ENCODE data around the gene AMMECR1. TPM values are rescaled to one million over a fixed set of nuclear protein-coding genes. Genes with fewer than 3 reads are reported as not detected.

AMMECR1 gene
- total and polyA plus RNA-seq, 2 of the 8 experiments (the other 6 are each of a cell fraction or from before 2014, with no cell fraction given) = 10.2 to 21.2 TPM

DNA sequence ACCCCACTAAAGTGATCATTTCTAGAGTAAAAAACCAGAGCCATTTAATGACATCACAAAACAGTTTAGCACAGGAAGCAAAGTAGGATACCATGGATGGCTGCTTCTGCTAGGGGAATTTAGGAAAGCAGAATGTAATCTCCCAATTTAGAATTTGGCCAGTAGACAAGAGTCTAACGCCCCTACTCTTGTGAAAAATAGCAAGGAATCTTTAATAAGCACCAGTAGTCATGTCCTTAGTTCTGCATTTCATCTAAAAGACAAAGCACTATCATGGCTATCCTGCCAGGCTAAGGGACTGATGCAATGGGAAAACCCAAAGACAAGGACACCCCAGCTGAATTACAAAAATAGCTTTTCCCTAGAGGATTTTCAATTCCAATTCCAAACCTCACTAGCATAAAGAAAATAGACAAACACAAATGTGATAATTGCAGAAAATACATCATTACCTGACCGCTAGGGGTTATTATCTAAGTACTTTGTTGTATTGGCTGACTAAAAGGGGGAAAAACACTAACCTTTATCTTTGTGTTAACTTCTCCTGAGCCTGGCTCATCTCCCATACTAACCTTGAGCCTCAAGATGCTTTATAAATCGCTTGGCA, 2.6 kb upstream of the AMMECR1 start:
- WGBS, 2 experiments (ENCODE audit: extremely low coverage in 1 of 2, insufficient coverage in 1 of 2, insufficient read length in 1 of 2, insufficient replicate concordance in 2 of 2, low coverage in 1 of 2, low lambda C conversion rate in 2 of 2, missing lambda C conversion rate in 1 of 2) = 35% methylated on average over 3 of the region's 3 CpGs; no CpG with 5 or more reads in 1 of the 2 experiments
- ChIA-PET CTCF (ENCODE audit: partially characterized antibody) (interaction anchor here (1.0 kb wide), 1 partner anchor 9 kb away, joined by 3 read pairs; no protein-coding TSS in a partner anchor), POLR2A (ENCODE audit: partially characterized antibody) (no interaction called here)
- H2AK5ac ChIP-seq (ENCODE audit: low read depth, low read length) = no peak overlapping the region
- no peak overlapping the region for H3K56ac ChIP-seq (replicated peaks; ENCODE audit: insufficient read length, low read depth, low read length)
- no peak overlapping the region for H2BK15ac ChIP-seq (ENCODE audit: low read length)
- H3K4me2 ChIP-seq (ENCODE audit: insufficient read depth in 1 of 2, low read depth in 2 of 2, low read length in 2 of 2) = peak overlapping the region in 1 of 2 experiments; percentile 2; a peak in 1 of 4 replicates
- no peak overlapping the region for H3K4ac ChIP-seq (replicated peaks; ENCODE audit: insufficient read length, low read depth, low read length)
- H3K4me3 ChIP-seq (ENCODE audit: extremely low read depth in 1 of 4, insufficient read depth in 2 of 4, low read depth in 3 of 4, low read length in 4 of 4) = no peak overlapping the region
- no peaks in the 10 kb centered on the region for H3K36me3 ChIP-seq (ENCODE audit: control insufficient read depth in 2 of 4, insufficient read depth in 4 of 4, low read length in 3 of 4)
- H3K27me3 ChIP-seq (replicated peaks in 1 of 4; ENCODE audit: control insufficient read depth in 3 of 4, extremely low read depth in 1 of 4, insufficient read depth in 3 of 4, low read length in 3 of 4) = no peaks in the 10 kb centered on the region
- peaks cover 0 to 17% of the 10 kb centered on the region in 2 experiments; a peak in 2 of 4 replicates for H3K79me2 ChIP-seq (ENCODE audit: control insufficient read depth in 1 of 2, insufficient read depth in 2 of 2, low read length in 2 of 2)
- TF ChIP-seq KDM1A (IDR thresholded peaks at IDR 0.05; ENCODE audit: borderline replicate concordance, low read length) (no peak), EGR1 (IDR thresholded peaks at IDR 0.05; ENCODE audit: borderline replicate concordance, low read depth, low read length) (no peak), MAFK (IDR thresholded peaks at IDR 0.05; ENCODE audit: low read depth, low read length) (no peak), CHD2 (IDR thresholded peaks at IDR 0.05; ENCODE audit: low read length) (no peak), HDAC6 (IDR thresholded peaks at IDR 0.05; ENCODE audit: low read depth, low read length) (no peak), TBP (IDR thresholded peaks at IDR 0.05; ENCODE audit: low read depth, low read length) (no peak), SIX5 (IDR thresholded peaks at IDR 0.05; ENCODE audit: low read depth, low read length) (no peak), BRCA1 (IDR thresholded peaks at IDR 0.05; ENCODE audit: low read depth, low read length) (no peak)
- TF ChIP-seq, protein P1, sequence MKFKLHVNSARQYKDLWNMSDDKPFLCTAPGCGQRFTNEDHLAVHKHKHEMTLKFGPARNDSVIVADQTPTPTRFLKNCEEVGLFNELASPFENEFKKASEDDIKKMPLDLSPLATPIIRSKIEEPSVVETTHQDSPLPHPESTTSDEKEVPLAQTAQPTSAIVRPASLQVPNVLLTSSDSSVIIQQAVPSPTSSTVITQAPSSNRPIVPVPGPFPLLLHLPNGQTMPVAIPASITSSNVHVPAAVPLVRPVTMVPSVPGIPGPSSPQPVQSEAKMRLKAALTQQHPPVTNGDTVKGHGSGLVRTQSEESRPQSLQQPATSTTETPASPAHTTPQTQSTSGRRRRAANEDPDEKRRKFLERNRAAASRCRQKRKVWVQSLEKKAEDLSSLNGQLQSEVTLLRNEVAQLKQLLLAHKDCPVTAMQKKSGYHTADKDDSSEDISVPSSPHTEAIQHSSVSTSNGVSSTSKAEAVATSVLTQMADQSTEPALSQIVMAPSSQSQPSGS (IDR thresholded peaks at IDR 0.05; ENCODE audit: low read length) = no peak
- no peak overlapping the region for H3K23ac ChIP-seq (ENCODE audit: insufficient read length)
- no peaks in the 10 kb centered on the region for H4K20me1 ChIP-seq (replicated peaks in 1 of 2; ENCODE audit: control insufficient read depth in 1 of 2, insufficient read depth in 2 of 2, low read length in 2 of 2)
- H4K8ac ChIP-seq (ENCODE audit: extremely low read depth, insufficient read depth, low read length) = no peak overlapping the region
- H3K79me1 ChIP-seq (ENCODE audit: low read depth, low read length) = no peaks in the 10 kb centered on the region
- FAIRE-seq (peak; percentile 62), DNase-seq (ENCODE audit: low read depth in 1 of 2, low spot score in 2 of 2) (no peak)
- H2AFZ ChIP-seq (ENCODE audit: low read length) = no peak overlapping the region
- no peak overlapping the region for H4K91ac ChIP-seq (replicated peaks; ENCODE audit: insufficient read length, low read length)
- no peak overlapping the region for H3K18ac ChIP-seq (ENCODE audit: extremely low read depth, low read length)
- no peak overlapping the region for H3K14ac ChIP-seq (ENCODE audit: insufficient read length)
- H4K5ac ChIP-seq (ENCODE audit: insufficient read length, low read depth, low read length) = no peak overlapping the region
- 0 out of 2 replicates have a peak, but pooled peaks cover 4% of the 10 kb centered on the region for H3K23me2 ChIP-seq (ENCODE audit: low read depth, low read length)
- H3K9me3 ChIP-seq (ENCODE audit: insufficient read depth in 2 of 2, low read depth in 1 of 2, low read length in 1 of 2) = no peaks in the 10 kb centered on the region
- H2BK12ac ChIP-seq (ENCODE audit: low read depth, low read length) = no peak overlapping the region
- no peak overlapping the region for H2BK120ac ChIP-seq (replicated peaks; ENCODE audit: low read depth, low read length)
- no peak overlapping the region for H2BK20ac ChIP-seq (ENCODE audit: low read length)
- H3K27ac ChIP-seq (ENCODE audit: low read depth, low read length) = no peak overlapping the region
- H2BK5ac ChIP-seq (ENCODE audit: low read depth, low read length) = no peak overlapping the region
- H3K9ac ChIP-seq (replicated peaks in 1 of 4; ENCODE audit: extremely low read depth in 1 of 4, low read depth in 3 of 4, low read length in 3 of 4) = no peak overlapping the region
- peaks cover 0 to 11% (median 2%) of the 10 kb centered on the region in 4 experiments; a peak in 4 of 7 replicates for H3K4me1 ChIP-seq (replicated peaks in 1 of 4; ENCODE audit: control insufficient read depth in 3 of 4, insufficient read depth in 4 of 4, low read length in 3 of 4)
